Natural killer cell treated with Interleukin-12 subunit alpha and Interleukin-12 subunit beta and Interleukin-15 and Interleukin-18, amount 100 ng/mL, for 72 hours (primary cell): ENCODE measurements around the gene CMIP. TPM values are rescaled to one million over a fixed set of nuclear protein-coding genes. Genes with fewer than 3 reads are reported as not detected.
A peak's percentile ranks its signal among the peaks of the same experiment; 100 is the strongest.

Source experiments
- ATAC-seq, 2 donors: fragments of 150-1000 bp; cut with Tn5 transposase in 1 of 2; sonication (Bioruptor Pico), chemical (Tn5 transposase) in 1 of 2; 2 replicates each; pipeline ENCODE4 v1.10.0; 2021
- DNase-seq: peaks from one replicate; pipeline ENCODE4 v3.0.0; 2022; ENCODE audit warnings: low spot score
- H3K27ac Mint-ChIP-seq, 2 donors: 1 replicate in 1 of 2; 2 replicates in 1 of 2; pipeline ENCODE4 v1.8.0; 2022; ENCODE audit warnings: mixed read lengths in 2 of 2, mild to moderate bottlenecking in 1 of 2, moderate library complexity in 1 of 2
- H3K27me3 Mint-ChIP-seq, 2 donors: 1 replicate in 1 of 2; 2 replicates in 1 of 2; pipeline ENCODE4 v1.8.0; 2022; ENCODE audit warnings: mixed read lengths in 2 of 2
- H3K36me3 Mint-ChIP-seq: one replicate; pipeline ENCODE4 v1.8.0; 2022; ENCODE audit warnings: mixed read lengths
- H3K4me1 Mint-ChIP-seq, 2 donors: 1 replicate in 1 of 2; 2 replicates in 1 of 2; pipeline ENCODE4 v1.8.0; 2022; ENCODE audit warnings: low read depth in 2 of 2, mixed read lengths in 2 of 2, mild to moderate bottlenecking in 1 of 2
- H3K4me3 Mint-ChIP-seq: one replicate; pipeline ENCODE4 v1.8.0; 2022; ENCODE audit warnings: mixed read lengths
- H3K9me3 Mint-ChIP-seq: 2 replicates; pipeline ENCODE4 v1.8.0; 2022; ENCODE audit warnings: mixed read lengths
- total RNA-seq, 2 donors: library from RNA; stranded (reverse); gene quantifications; one replicate each; pipeline ENCODE4 v1.2.3, GENCODE V29; 2022

CMIP gene
- total RNA-seq, 2 donors from 2014 or later: 48.0 to 57.6 TPM

DNA sequence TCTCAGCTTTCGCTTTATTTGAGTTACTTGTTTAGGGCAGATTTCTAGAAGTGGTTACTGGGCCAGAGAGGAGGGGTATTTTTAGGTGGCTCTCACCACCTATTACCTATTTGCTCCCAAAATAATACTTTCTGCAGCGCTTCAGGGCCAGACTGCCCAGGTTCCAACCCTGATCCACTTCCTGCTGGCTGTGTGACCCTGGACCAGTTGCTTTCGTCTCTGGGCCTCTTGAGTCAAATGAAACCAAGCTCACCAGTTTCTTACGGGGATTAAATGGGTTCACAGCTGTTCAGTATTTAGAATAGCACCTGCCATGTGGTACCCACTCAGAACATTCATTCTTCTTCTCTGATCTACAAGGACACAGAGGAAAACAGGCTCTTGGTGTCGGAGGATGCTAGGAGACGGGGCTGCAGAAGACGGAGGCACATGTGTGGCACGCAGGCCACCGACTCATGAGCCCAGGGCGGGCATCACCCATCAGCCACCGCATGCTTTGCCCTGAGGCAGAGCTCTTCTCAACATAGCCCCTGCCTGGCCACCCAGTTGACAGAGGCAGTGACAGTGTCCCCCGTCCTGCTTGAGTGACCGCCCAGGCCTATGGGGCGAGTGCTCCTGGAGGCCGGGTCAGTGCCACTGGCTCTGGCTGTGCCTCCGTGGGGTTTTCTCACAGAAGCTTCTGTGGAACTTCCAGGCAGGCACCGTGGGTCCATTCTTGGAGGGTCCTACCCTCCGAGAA is 185.5 kb downstream of the CMIP start:
- peak overlapping the region in 1 of 2 donors; percentile 81 for H3K27ac Mint-ChIP-seq
- ATAC-seq (no peak), DNase-seq (no peak)
- no peak overlapping the region for H3K4me3 Mint-ChIP-seq
- H3K27me3 Mint-ChIP-seq: no peaks in the 10 kb centered on the region
- H3K4me1 Mint-ChIP-seq: peaks cover 38 to 48% of the 10 kb centered on the region in 2 donors
- no peaks in the 10 kb centered on the region for H3K9me3 Mint-ChIP-seq
- no peaks in the 10 kb centered on the region for H3K36me3 Mint-ChIP-seq

- H3K4me3 Mint-ChIP-seq: no peak overlapping the region
- H3K9me3 Mint-ChIP-seq: no peaks in the 10 kb centered on the region
- H3K27ac Mint-ChIP-seq: peak overlapping the region; percentile 81 to 88
- peaks cover 42 to 44% of the 10 kb centered on the region in 2 donors for H3K4me1 Mint-ChIP-seq
- no peaks in the 10 kb centered on the region for H3K36me3 Mint-ChIP-seq
- no peak for ATAC-seq
- no peaks in the 10 kb centered on the region for H3K27me3 Mint-ChIP-seq
- DNase-seq: no peak
Observed at GRCh38 chr16:81630635-81631031, 186.0 kb downstream of the CMIP start.

GRCh38 chr16:81632392-81633146 is 188.0 kb downstream of the CMIP start:
- Mint-ChIP-seq H3K9me3 (no peaks in the 10 kb centered on the region), H3K4me3 (peak overlapping the region; percentile 75), H3K36me3 (no peaks in the 10 kb centered on the region), H3K27me3 (no peaks in the 10 kb centered on the region), H3K4me1 (peaks cover 44 to 55% of the 10 kb centered on the region in 2 donors), H3K27ac (peak overlapping the region; percentile 81 to 88)
- DNase-seq (no peak), ATAC-seq (peak; percentile 83 to 88)

- H3K4me1 Mint-ChIP-seq: peaks cover 47 to 57% of the 10 kb centered on the region in 2 donors
- no peaks in the 10 kb centered on the region for H3K9me3 Mint-ChIP-seq
- peak overlapping the region; percentile 75 for H3K4me3 Mint-ChIP-seq
- peak; percentile 26 to 43 for ATAC-seq
- H3K27ac Mint-ChIP-seq: peak overlapping the region; percentile 81 to 88
- H3K36me3 Mint-ChIP-seq: no peaks in the 10 kb centered on the region
- no peaks in the 10 kb centered on the region for H3K27me3 Mint-ChIP-seq
- DNase-seq: no peak
Observed at GRCh38 chr16:81633147-81633619, 188.6 kb downstream of the CMIP start.

- peak overlapping the region; percentile 75 for H3K4me3 Mint-ChIP-seq
- no peak for ATAC-seq
- no peak for DNase-seq
Observed at GRCh38 chr16:81633680-81634379, 189.2 kb downstream of the CMIP start.

DNA sequence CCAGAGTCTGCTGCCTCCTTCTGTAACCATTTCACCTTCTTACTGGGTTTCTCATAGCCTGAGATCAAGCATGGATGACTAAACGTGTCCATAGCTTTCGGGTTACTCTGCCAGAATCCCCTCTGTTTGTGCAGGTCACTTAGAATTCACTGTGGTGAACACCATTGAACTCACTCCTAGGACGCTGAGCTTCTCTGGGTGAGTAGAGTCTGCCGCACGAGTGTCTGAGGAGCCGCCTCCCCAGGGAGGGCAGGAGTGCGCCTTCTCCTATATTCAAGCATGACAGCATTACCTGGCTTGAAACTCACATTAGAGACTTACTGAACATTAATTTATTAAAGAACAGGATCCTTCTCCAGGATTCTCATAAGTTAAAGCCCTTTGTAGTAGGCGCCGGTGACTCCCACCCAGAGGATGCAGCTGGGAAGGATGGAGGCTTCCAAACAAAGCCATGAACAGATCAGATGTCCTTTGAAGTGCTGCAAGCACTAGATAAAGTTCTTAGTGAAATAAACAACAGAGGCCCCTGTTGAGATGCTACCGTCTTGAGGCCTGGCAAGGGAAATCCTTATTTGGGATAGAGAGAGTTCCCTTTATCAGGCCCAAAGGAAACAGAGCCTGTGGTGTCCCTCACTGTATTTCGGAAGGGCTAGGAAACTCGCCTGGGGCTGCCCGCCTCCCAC is 189.9 kb downstream of the CMIP start:
- H3K36me3 Mint-ChIP-seq: no peaks in the 10 kb centered on the region
- no peak for ATAC-seq
- no peaks in the 10 kb centered on the region for H3K27me3 Mint-ChIP-seq
- no peak for DNase-seq
- H3K4me3 Mint-ChIP-seq: peak overlapping the region; percentile 75
- H3K9me3 Mint-ChIP-seq: no peaks in the 10 kb centered on the region
- peaks cover 44 to 55% of the 10 kb centered on the region in 2 donors for H3K4me1 Mint-ChIP-seq
- peak overlapping the region; percentile 81 to 88 for H3K27ac Mint-ChIP-seq

More at GRCh38 chr16:81633680-81634379, 189.2 kb downstream of the CMIP start:
- Mint-ChIP-seq H3K9me3 (no peaks in the 10 kb centered on the region), H3K4me1 (peaks cover 48 to 60% of the 10 kb centered on the region in 2 donors), H3K27ac (peak overlapping the region; percentile 81 to 88), H3K27me3 (no peaks in the 10 kb centered on the region), H3K36me3 (no peaks in the 10 kb centered on the region)

DNA sequence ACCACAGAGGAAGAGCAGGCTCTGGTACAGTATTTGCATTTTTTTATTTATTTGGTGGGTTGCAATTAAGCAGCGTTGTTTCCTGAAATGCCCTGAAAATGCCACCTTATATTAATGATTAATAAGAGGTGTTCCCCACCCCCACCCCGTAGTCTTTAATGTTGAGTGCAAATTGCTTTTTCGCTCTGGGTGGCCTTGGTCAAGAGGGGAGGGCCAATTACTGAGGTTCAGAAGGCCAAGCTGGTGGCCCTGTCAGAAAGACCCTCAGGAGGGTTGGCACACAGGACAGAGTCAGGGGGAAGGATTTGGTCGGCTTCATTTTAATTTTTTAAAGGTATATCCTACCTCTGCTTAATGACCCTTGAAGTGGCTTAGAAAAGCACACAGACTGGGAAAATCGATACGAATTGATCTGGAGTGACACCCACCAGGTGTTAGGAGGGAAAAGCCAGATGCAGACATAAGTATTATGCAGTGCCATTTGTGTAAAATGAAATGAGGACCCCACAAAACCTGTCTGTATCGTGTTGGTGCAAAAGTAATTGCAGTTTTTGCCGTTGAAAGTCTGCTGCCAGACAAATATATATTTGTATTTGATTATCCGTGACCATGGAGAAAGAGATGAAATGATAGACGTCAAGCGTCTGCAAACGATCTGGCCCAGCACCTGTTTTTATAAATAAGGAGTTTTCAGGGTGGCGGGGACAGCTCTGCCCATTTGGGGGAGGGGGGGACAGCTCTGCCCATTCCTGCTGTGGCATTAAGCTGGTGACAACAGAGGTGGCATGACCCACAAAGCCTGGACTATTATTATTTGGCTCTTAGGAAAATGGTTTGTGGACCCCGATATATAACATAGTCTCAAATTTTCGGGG is 190.7 kb downstream of the CMIP start:
- H3K4me1 Mint-ChIP-seq: peaks cover 42 to 54% of the 10 kb centered on the region in 2 donors
- H3K36me3 Mint-ChIP-seq: no peaks in the 10 kb centered on the region
- no peak for ATAC-seq
- H3K27me3 Mint-ChIP-seq: no peaks in the 10 kb centered on the region
- no peak overlapping the region for H3K4me3 Mint-ChIP-seq
- H3K27ac Mint-ChIP-seq: peak overlapping the region in 1 of 2 donors; percentile 58
- DNase-seq: no peak
- no peaks in the 10 kb centered on the region for H3K9me3 Mint-ChIP-seq

DNA sequence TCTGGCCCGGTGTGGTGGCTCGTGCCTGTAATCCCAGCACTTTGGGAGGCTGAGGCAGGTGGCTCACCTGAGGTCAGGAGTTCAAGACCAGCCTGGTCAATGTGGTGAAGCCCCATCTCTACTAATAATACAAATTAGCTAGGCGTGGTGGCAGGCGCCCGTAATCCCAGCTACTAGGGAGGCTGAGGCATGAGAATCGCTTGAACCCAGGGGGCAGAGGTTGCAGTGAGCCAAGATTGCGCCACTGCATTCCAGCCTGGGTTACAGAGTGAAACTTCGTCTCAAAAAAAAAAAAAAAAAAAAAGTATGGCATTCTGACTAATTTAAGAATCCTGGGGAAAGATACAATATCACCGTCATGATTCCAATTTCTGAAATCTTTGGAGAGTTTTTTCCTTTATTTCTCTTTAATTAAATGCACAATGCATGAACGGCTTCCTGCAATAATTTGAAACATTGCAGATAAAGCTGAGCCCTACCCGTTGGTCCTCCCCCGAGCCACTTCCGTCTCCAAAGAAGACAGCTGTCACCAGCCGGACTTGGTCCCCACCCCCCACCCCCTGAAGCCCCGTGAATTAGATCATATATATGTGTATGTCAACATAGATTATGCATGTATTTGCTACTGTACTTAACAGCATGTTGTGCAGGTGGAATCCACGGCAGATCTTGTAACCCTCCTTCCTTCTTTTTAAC is 191.8 kb downstream of the CMIP start:
- Mint-ChIP-seq H3K27me3 (no peaks in the 10 kb centered on the region), H3K4me1 (peaks cover 42 to 58% of the 10 kb centered on the region in 2 donors), H3K9me3 (no peaks in the 10 kb centered on the region), H3K36me3 (no peaks in the 10 kb centered on the region), H3K4me3 (no peak overlapping the region), H3K27ac (peak overlapping the region in 1 of 2 donors; percentile 58)
- DNase-seq (no peak), ATAC-seq (no peak)

DNA sequence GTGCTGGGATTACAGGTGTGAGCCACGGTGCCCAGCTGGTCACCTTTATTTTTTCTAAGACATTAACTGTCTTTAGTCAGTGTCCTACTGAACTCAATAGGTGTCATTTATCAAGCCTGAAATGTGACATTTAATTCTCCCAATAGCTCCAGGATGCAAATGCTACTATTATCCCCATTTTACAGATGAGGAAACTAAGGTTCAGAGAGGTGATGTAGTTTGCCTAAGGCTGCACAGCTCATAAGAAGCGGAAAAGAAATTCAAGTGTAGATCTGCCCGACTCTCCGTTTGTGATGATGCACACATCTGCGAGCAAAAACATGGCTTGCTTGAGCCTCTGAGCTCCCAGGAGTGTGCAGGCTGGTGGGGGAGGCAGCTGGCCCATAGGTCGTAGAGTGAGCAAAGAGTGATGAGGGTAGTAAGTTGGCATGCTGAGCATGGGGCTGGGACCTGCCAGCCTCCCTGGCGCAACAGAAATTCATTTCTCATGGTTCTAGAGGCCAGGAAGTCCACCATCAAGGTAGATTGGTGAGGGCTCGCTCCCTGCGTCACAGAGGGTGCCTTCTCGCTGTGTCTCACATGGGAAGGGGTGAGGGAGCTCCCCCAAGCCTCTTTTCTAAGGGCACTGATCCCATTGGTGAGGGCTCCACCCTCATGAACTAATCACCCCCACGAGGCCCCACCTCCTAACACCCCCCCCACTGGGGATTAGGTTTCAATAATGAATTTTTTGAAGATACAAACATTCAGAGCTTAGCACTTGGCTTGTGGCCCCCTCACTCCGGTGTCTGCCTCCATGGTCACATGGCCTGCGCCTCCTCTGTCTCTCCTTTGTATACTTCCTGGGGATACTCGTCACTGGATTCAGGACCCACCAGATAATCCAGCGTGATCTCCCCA is 193.0 kb downstream of the CMIP start:
- Mint-ChIP-seq H3K27me3 (no peaks in the 10 kb centered on the region), H3K36me3 (no peaks in the 10 kb centered on the region), H3K27ac (peak overlapping the region in 1 of 2 donors; percentile 50), H3K9me3 (no peaks in the 10 kb centered on the region), H3K4me3 (no peak overlapping the region), H3K4me1 (peaks cover 36 to 56% of the 10 kb centered on the region in 2 donors)
- ATAC-seq: no peak
- DNase-seq: no peak

- H3K9me3 Mint-ChIP-seq: no peaks in the 10 kb centered on the region
Observed at GRCh38 chr16:81638286-81638945, 193.8 kb downstream of the CMIP start.

DNA sequence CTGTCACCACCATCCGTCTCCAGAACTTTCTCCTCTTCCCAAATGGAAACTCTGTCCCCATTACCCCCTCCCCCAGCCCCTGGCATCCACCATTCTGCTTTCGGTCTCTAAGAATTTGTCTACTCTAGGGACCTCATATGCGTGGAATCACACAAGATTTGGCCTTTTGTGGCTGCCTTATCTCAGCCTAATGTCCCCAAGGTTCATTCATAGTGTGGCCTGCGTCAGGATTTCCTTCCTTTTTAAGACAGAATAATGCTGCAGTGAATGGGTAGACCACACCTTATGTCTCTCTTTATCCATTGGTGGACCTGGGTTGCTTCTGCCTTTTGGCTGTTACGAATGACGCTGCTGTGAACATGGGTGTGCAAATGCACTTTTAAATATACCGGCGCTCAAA is 194.7 kb downstream of the CMIP start:
- ATAC-seq: no peak
- Mint-ChIP-seq H3K4me1 (peaks cover 26 to 49% of the 10 kb centered on the region in 2 donors), H3K9me3 (no peaks in the 10 kb centered on the region), H3K27ac (no peak overlapping the region), H3K36me3 (no peaks in the 10 kb centered on the region), H3K4me3 (no peak overlapping the region), H3K27me3 (no peaks in the 10 kb centered on the region)
- no peak for DNase-seq

More at GRCh38 chr16:81638286-81638945, 193.8 kb downstream of the CMIP start:
- Mint-ChIP-seq H3K27me3 (no peaks in the 10 kb centered on the region), H3K36me3 (no peaks in the 10 kb centered on the region), H3K4me3 (no peak overlapping the region), H3K27ac (peak overlapping the region in 1 of 2 donors; percentile 50), H3K4me1 (peaks cover 33 to 55% of the 10 kb centered on the region in 2 donors)
- DNase-seq (no peak), ATAC-seq (no peak)
